Measurements from ENCODE around the gene KLF5.
"Not testable (repeated sequence)": the region's sequence is repeated elsewhere in the genome, so short reads cannot be mapped to it uniquely, and the experiment has no call there.

KLF5 gene

DNA sequence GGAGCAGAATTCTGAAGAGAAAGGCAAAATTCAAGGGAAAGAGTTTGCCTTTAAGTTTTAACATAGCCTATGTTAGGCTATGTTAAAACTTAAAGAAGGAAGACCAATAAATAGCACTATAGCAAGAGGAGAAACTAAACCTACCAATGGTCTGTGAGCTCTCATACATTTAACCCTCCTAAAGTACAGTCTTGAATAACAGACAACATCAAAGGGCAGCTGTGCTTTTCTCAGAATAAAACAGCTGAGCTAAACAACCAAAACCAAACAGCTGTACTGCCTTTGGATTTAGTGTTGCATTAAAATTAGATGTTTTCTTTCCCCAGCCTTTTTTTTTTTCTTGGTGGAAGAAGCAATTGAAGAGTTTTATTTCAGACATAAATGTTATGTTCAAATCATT is 34.0 kb downstream of the KLF5 start:
- Histone ChIP-seq H3K4me2 (ENCODE audit: low read depth, low read length) (no peak overlapping the region), H3K9ac (ENCODE audit: low read length) (no peak overlapping the region), H3K9me3 (replicated peaks; ENCODE audit: insufficient read depth, low read length) (no peaks in the 10 kb centered on the region), H4K20me1 (ENCODE audit: insufficient read depth, low read length) (no peaks in the 10 kb centered on the region), H3K27ac (ENCODE audit: low read length) (no peak overlapping the region), H3K4me1 (ENCODE audit: low read length) (peaks cover 10% of the 10 kb centered on the region), H3K9me2 (replicated peaks; ENCODE audit: insufficient read depth, low read length) (no peaks in the 10 kb centered on the region), H2AFZ (ENCODE audit: low read length) (no peak overlapping the region), H3F3A (ENCODE audit: insufficient read depth, low read length) (no peaks in the 10 kb centered on the region), H3K4me3 (ENCODE audit: low read length) (no peak overlapping the region), H3K27me3 (replicated peaks; ENCODE audit: insufficient read depth, low read length) (no peaks in the 10 kb centered on the region), H3K36me3 (replicated peaks; ENCODE audit: insufficient read depth, low read length) (no peaks in the 10 kb centered on the region), H3K79me2 (ENCODE audit: low read length) (no peaks in the 10 kb centered on the region)
- peak; percentile 83 for DNase-seq
- no peak for TF ChIP-seq EZH2phosphoT487 (IDR thresholded peaks at IDR 0.05; ENCODE audit: low read length)

DNA sequence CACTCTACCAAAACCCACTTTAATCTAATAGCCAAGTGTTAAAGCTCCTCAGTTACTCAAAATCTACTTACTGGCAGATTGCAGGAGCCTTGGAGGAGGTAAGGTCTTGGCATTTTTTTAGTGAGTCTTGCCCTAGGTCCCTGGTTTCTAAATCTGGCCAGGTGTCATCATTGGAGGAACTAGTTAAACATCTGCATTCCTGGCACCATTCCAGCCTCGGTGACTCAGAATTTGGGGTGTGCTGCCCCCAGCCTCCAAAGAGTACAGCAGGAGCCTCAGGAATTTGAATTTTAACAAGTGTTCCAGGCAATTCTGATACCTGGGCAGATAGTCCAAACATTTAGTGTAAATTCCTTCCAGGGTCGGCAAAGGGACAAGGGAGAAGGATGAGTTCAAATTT is 37.4 kb downstream of the KLF5 start:
- DNase-seq: no peak

DNA sequence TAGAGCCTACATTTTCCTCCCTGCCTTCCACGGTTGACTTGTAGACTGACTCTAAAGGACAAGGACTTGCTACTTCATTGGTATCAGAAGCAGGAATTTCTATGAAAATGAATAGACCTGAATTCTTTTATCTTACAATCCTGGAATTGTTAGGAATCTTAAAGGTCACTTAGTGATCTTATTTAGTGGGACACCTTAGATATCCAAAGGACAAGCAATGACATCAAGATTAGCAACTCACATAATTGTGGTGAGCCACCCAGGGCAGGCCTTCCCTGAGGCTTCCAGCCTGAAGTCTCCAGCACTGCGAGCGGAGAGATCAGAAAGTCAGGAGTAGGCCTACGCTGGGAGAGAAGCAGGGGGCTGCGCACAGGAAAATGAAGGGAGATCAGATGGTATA is 37.8 kb downstream of the KLF5 start:
- Histone ChIP-seq H4K20me1 (ENCODE audit: insufficient read depth, low read length) (no peaks in the 10 kb centered on the region), H3K27ac (ENCODE audit: low read length) (no peak overlapping the region), H3K4me1 (ENCODE audit: low read length) (no peaks in the 10 kb centered on the region), H3K4me2 (ENCODE audit: low read depth, low read length) (no peak overlapping the region), H3K4me3 (ENCODE audit: low read length) (no peak overlapping the region), H3K9me2 (replicated peaks; ENCODE audit: insufficient read depth, low read length) (no peaks in the 10 kb centered on the region), H2AFZ (ENCODE audit: low read length) (no peak overlapping the region), H3K9me3 (replicated peaks; ENCODE audit: insufficient read depth, low read length) (no peaks in the 10 kb centered on the region), H3F3A (ENCODE audit: insufficient read depth, low read length) (no peaks in the 10 kb centered on the region), H3K27me3 (replicated peaks; ENCODE audit: insufficient read depth, low read length) (no peaks in the 10 kb centered on the region), H3K79me2 (ENCODE audit: low read length) (no peaks in the 10 kb centered on the region), H3K9ac (ENCODE audit: low read length) (no peak overlapping the region), H3K36me3 (replicated peaks; ENCODE audit: insufficient read depth, low read length) (no peaks in the 10 kb centered on the region)
- no peak for DNase-seq
- TF ChIP-seq EZH2 (optimal IDR thresholded peaks at IDR 0.05; ENCODE audit: low read depth, low read length): no peak
- TF ChIP-seq, protein P1, sequence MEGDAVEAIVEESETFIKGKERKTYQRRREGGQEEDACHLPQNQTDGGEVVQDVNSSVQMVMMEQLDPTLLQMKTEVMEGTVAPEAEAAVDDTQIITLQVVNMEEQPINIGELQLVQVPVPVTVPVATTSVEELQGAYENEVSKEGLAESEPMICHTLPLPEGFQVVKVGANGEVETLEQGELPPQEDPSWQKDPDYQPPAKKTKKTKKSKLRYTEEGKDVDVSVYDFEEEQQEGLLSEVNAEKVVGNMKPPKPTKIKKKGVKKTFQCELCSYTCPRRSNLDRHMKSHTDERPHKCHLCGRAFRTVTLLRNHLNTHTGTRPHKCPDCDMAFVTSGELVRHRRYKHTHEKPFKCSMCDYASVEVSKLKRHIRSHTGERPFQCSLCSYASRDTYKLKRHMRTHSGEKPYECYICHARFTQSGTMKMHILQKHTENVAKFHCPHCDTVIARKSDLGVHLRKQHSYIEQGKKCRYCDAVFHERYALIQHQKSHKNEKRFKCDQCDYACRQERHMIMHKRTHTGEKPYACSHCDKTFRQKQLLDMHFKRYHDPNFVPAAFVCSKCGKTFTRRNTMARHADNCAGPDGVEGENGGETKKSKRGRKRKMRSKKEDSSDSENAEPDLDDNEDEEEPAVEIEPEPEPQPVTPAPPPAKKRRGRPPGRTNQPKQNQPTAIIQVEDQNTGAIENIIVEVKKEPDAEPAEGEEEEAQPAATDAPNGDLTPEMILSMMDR (IDR thresholded peaks at IDR 0.05; ENCODE audit: low read length): no peak
- no peak for TF ChIP-seq EZH2phosphoT487 (IDR thresholded peaks at IDR 0.05; ENCODE audit: low read length)

More for the DNA sequence above, 37.4 kb downstream of the KLF5 start:
- H3K79me2 ChIP-seq (ENCODE audit: low read length): no peaks in the 10 kb centered on the region
- no peak overlapping the region for H3K27ac ChIP-seq (ENCODE audit: low read length)
- no peak overlapping the region for H3K9ac ChIP-seq (ENCODE audit: low read length)
- H3K9me3 ChIP-seq (replicated peaks; ENCODE audit: insufficient read depth, low read length): no peaks in the 10 kb centered on the region
- no peaks in the 10 kb centered on the region for H3K4me1 ChIP-seq (ENCODE audit: low read length)
- no peak overlapping the region for H3K4me2 ChIP-seq (ENCODE audit: low read depth, low read length)
- H4K20me1 ChIP-seq (ENCODE audit: insufficient read depth, low read length): no peaks in the 10 kb centered on the region
- H3K27me3 ChIP-seq (replicated peaks; ENCODE audit: insufficient read depth, low read length): no peaks in the 10 kb centered on the region
- TF ChIP-seq EZH2 (optimal IDR thresholded peaks at IDR 0.05; ENCODE audit: low read depth, low read length): no peak
- TF ChIP-seq EZH2phosphoT487 (IDR thresholded peaks at IDR 0.05; ENCODE audit: low read length): no peak
- TF ChIP-seq, protein P1 (IDR thresholded peaks at IDR 0.05; ENCODE audit: low read length): no peak
- no peak overlapping the region for H3K4me3 ChIP-seq (ENCODE audit: low read length)
- no peaks in the 10 kb centered on the region for H3K36me3 ChIP-seq (replicated peaks; ENCODE audit: insufficient read depth, low read length)
- no peak overlapping the region for H2AFZ ChIP-seq (ENCODE audit: low read length)
- H3K9me2 ChIP-seq (replicated peaks; ENCODE audit: insufficient read depth, low read length): no peaks in the 10 kb centered on the region
- H3F3A ChIP-seq (ENCODE audit: insufficient read depth, low read length): no peaks in the 10 kb centered on the region

DNA sequence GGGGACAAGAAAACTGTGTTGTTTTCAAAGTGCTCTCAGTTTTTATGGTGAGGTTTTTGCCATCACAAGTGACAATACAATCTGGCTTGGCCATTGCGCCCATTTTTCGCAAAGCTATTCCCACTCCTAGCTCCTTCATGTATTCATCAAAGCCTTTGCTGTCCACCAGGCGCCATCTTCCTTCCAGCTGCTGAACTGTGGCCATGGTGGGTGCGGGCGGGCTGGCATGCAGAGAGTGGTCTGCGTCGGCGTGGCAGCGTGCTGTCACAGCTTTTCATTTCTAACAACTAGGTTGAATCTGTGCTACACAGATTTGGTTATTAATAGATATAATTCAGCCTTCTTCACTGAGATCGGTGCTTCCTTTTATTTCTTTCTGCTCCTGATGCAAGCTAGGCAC is 42.0 kb downstream of the KLF5 start:
- H3K27ac ChIP-seq (ENCODE audit: low read length); H3K4me2 ChIP-seq (ENCODE audit: low read depth, low read length); H3F3A ChIP-seq (ENCODE audit: insufficient read depth, low read length); H3K36me3 ChIP-seq (replicated peaks; ENCODE audit: insufficient read depth, low read length); H3K9me2 ChIP-seq (replicated peaks; ENCODE audit: insufficient read depth, low read length); H3K9me3 ChIP-seq (replicated peaks; ENCODE audit: insufficient read depth, low read length); H4K20me1 ChIP-seq (ENCODE audit: insufficient read depth, low read length); H3K79me2 ChIP-seq (ENCODE audit: low read length); H3K4me1 ChIP-seq (ENCODE audit: low read length); H3K27me3 ChIP-seq (replicated peaks; ENCODE audit: insufficient read depth, low read length); H2AFZ ChIP-seq (ENCODE audit: low read length); H3K4me3 ChIP-seq (ENCODE audit: low read length); DNase-seq; H3K9ac ChIP-seq (ENCODE audit: low read length): not testable (repeated sequence)

Measured in MM.1S (cell line).